HG03196 (cell line): ENCODE measurements around the gene EREG.
A peak's percentile ranks its signal among the peaks of the same experiment; 100 is the strongest.

Experiments
- ATAC-seq: cut with Tn5 transposase; IDR thresholded peaks from one replicate; pipeline ENCODE4 v1.9.1; 2021; ENCODE audit not compliant: unreplicated experiment

EREG gene

GRCh38 chr4:74423104-74423503 lies 58.2 kb downstream of the EREG start:
- ATAC-seq = no peak

- no peak for ATAC-seq
These were observed 59.2 kb downstream of the EREG start for GRCh38 chr4:74424111-74424510.

- ATAC-seq = no peak
These were observed 61.2 kb downstream of the EREG start for GRCh38 chr4:74426101-74426500.

GRCh38 chr4:74428276-74428675 lies 63.3 kb downstream of the EREG start:
- ATAC-seq = no peak

- ATAC-seq = peak; percentile 94
These were observed 66.3 kb downstream of the EREG start for GRCh38 chr4:74431113-74431826.

GRCh38 chr4:74433043-74433442 lies 68.1 kb downstream of the EREG start:
- ATAC-seq = no peak

GRCh38 chr4:74433541-74434172 lies 68.7 kb downstream of the EREG start:
- no peak for ATAC-seq

- ATAC-seq = no peak
These were observed 70.4 kb downstream of the EREG start for GRCh38 chr4:74435296-74435695.

GRCh38 chr4:74437866-74438265 lies 72.9 kb downstream of the EREG start:
- ATAC-seq = no peak
